ENCODE measurements around the gene MT1A.
"Not testable (repeated sequence)": the region's sequence is repeated elsewhere in the genome, so short reads cannot be mapped to it uniquely, and the experiment has no call there.

The MT1A gene

DNA sequence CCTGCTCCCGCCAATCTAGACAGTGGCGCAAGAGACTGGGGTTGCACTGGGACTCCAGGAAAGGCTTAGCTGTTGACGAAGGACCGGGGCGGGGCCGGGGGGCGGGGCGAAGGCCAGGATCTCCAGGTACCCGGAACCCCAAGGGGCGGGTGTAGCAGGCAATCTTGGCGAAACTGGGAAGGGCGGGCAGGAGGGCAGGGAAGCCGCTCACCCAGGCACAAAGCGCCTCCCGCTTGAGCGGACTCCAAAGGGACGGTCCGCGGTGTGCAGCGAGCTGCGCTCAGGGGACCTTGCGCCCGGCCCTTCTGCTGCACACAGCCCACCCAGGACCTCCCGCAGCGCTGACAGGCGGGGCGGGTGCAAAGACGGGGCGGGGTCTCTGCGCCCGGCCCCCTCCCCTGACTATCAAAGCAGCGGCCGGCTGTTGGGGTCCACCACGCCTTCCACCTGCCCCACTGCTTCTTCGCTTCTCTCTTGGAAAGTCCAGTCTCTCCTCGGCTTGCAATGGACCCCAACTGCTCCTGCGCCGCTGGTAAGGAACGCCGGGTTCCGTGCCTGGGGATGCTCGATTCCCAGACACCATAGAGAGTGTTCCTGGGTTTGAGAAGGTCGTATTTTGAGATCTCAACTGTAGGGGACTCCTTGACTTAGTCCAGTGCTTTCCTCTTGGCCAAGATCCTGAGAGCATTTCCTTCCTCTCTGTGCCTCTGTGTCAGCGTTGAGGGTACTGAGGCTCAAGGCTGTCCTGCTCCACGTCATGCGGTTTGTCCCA is 19.3 kb downstream of the MT1A start, which contains the start of gene MT1F:
Gene MT1F (plus strand): TSS at position 405 of the 772 bp plus-strand sequence. CDS start 100 bp downstream, at position 505.
- peak; percentile 75 for DNase-seq (ENCODE audit: low spot score)

DNA sequence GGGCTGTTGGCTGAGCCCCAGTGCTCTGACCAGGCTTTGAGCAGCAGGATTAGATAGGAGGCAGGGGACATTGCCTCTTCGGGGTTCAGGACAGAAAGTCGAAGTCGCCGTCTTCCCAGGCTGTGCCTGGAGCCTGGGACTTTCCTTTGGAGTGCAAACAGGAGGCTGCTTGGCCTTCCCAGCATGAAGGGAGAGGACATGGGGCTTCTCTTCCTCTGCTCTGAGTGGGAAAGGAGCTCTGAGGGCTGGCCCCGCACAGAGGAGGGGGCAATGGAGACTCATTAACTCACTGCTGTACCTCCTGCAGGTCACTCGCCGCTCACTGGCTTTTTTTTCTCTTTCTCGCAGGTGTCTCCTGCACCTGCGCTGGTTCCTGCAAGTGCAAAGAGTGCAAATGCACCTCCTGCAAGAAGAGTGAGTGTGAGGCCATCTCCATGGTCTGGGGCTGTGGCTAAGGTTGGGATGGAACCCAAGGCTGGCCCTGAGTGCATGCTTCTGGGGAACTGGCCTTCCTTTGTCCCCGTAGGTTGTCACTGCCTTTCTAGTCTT is 19.9 kb downstream of the MT1A start:
- no peak for DNase-seq (ENCODE audit: low spot score)

DNA sequence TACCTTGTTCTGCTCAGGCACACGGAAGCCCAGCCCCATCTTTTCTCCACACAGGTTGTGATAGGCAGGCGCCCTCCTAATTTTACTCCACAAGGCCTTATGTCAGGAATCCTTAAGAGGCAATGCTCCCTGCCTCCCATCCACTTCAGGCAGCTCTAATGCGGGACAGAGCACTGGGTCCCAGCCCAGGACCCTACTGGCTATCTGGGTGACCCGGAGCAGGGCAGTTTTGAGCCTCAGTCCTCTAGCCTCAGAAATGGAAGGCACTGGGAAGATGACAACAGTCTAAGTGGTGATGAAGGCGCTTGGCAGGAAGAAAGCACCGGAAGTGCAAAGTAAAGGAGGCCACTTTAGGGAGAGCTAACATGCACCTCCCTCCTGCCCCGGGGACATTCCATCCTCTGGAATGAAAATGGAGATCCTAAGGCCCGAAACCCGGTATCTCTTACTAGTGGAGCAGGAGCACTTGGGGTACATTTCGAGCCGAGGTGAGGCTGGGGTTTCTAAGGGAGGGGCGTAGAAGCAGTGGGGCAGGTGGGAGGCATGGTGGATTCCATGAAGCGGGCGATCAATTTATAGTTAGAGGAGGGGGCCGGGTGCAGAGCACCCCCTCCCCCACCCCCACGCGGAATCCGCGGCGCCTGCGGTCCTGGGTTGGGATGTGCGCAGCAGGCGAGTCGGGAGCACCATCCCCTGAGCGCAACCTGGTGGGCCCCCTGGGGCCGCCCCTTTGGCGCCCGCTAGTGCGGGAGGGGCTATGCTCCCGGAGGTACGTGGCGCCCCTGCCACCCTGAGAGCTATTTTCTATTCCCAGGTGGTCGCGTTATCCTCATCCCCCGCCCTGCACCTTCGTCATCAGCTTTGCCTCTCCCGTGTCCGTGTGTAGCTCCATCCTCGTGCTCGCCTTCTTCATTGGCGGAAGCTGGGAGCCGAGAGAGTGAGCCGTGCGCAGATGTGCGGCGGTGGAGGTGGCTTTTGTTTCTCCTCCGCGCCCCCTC is 24.2 kb downstream of the MT1A start:
- no peak for DNase-seq (ENCODE audit: low spot score)

DNA sequence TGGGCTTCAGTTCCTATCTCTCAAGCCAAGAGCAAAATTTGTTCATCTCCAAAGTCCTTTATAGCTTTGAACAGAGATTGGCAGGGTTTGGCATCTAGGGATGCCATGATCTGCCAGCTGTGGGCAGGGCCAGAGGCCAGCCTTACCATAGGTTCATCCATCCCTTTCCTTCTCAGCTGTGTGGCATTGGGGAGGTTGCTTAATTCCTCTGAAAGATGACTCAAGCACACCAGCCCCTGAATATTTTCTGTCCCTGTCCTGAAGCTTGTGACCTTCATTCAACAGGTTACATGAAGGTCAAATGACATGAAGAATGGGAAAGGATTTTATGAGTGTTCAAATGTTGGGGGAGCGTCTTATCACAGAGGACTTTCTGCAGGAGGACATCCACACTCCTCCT is 26.0 kb downstream of the MT1A start:
- DNase-seq (ENCODE audit: low spot score): no peak

DNA sequence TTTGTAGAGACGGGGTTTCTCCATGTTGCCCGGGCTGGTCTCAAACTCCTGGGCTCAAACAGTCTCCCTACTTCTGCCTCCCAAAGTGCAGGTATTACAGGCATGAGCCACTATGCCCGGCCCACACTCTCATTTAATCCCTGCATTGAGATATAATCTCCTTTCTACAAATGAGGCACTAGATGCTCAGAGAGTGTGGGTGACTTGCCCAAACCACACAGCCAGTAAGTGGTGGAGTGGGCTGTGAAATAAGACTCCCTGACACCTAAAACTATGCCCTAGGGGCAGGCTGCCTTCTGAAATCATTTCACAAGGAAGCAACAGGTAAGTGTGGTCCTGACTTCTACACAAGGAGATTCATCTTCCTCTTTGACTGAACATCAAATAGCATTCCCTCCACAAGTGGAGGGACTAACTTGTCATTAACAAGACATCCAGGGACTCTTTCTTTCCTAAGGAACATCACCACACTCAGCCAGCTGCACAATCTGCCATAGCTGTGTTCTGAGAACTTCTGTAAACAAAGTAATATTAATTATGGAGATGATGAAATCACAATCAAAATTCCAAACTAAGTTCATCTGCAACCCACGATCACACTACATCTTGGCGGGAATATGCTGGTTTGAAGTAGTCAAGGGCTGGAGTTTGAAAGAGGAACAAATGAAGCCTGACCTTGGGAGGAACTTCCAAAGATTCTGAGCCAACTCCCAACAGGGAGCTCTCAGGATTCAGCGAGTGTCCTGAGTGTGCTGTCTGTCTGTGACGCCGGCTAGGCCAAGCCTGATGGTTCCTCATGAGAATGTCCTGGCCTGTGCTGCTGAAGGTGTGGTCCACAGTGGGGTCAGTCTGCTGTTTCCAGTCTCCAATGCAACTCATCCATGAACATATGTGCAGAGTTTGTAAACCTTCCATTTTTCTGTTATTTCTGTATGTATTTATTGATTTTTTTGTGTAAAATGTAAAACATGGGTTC is 27.1 kb downstream of the MT1A start:
- DNase-seq (ENCODE audit: low spot score): not testable (repeated sequence)

DNA sequence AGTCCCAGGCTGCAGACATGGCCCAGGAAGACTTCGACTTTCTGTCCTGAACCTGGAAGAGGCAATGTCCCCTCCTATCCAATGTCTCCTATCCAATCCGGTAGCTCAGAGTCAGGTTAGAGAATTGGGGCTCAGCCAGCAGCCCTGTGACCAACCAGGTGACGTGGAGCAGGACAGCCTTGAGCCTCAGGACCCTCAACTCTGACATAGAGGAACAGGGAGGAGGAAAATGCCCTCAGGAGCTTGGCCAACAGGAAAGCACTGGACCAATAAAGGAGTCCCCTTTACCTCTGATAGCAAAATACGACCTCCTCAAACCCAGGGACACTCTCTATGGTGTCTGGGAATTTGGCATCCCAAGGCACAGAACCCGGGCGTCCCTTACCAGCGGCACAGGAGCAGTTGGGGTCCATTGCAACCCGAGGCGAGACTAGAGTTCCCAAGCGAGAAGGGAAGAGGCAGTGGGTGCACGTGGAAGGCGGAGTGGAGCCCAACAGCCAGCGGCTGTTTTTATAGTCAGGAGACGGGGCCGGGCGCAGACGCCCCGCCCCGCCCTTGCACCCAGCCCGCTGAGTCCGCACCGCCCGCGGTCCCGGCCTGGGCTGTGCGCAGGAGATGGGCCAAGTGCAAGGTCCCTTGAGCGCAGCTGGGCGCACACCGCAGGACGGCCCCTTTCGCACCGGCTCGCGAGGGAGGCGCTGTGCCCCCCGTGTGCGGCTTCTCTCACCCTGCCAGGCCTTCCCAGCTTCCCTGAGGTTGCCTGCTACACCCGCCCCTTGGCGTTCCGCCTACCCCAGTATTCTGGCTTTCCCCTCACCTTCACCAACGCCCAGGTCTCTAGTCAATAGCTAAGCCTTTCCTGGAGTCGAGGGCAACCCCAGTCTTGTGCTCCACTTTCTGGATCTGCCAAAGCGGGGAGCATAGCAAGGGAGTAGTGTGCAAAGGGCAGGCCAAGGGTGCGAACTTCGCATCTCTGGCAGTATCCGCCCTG is 29.4 kb downstream of the MT1A start, which contains the start of gene MT1G:
Gene MT1G (minus strand): TSS at position 485 of the 991 bp plus-strand sequence. CDS start 72 bp downstream, at position 413.
- DNase-seq (ENCODE audit: low spot score): no peak

DNA sequence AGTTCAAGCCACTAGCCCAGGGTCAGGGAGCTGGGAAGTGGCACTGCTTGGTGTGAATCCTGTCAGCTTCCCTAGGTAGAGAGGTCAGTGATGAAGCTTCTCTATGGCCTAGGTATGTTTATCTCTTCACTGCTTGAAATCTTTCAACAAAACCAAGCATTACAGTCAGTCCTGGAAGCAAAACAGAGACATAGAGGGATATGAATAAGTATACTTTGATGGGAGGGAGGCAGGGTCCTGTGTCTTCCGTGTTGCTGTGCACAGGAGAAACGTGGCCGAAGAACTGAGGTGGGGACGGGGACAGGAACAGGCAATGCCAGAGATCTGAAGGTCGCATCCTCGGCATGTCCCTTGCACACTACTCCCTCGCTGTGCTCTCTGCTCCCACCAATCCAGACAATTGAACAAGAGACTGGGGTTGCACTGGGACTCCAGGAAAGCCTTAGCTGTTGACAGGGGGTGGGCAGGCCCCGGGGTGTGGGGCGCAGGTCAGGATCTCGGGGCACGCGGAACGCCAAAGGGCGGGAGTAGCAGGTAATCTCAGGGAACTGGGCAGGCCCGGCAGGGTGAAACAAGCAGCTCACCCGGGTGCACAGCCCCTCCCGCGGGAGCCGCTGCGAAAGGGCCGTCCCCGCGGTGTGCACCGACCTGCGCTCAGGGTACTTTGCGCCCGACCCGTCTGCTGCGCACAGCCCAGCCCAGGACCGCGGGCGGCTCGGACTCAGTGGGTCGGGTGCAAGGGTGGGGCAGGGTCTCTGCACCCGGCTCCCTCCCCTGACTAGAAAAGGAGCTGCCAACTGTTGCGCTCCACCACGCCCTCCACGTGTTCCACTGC is 30.8 kb downstream of the MT1A start, which contains the start of gene MT1H:
Gene MT1H (plus strand): TSS at position 810 of the 835 bp plus-strand sequence. CDS start 71 bp downstream, outside the sequence.
- DNase-seq (ENCODE audit: low spot score): no peak

DNA sequence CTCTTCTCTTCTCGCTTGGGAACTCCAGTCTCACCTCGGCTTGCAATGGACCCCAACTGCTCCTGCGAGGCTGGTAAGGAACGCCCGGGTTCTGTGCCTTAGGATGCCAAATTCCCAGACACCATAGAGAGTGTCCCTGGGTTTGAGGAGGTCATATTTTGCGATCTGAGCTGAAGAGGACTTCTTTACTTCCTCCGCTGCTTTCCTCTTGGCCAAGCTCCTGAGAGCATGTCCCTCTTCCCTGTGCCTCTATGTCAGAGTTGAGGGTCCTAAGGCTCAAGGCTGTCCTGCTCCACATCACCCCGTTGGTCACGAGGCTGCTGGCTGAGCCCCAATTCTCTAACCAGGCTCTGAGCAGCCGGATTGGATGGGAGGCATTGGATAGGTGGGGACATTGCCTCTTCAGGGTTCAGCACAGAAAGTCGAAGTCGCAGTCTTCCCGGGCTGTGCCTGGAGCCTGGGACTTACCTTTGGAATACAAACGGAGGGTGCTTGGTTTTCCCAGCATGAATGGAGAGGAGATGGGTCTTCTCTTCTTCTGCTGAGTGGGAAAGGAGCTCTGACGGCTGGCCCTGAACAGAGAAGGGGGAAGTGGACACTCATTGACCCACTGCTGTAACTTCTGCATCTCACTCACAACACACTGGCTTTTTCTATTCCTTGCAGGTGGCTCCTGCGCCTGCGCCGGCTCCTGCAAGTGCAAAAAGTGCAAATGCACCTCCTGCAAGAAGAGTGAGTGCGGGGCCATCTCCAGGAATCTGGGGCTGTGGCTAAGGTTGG is 31.6 kb downstream of the MT1A start:
- no peak for DNase-seq (ENCODE audit: low spot score)

DNA sequence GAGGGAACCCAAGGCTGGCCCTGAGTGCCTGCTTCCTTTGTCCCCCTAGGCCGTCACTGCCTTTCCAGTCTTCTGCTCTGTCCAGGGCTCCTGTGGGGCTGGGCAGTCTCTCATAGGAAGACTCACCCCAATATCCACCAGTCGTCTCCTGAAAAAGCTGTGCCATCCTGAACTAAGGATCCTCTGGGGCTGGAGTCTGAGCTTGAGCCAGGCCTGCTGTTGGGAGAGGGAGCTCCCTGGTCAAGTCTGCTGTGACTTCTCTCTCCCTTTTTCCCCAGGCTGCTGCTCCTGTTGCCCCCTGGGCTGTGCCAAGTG is 32.1 kb downstream of the MT1A start:
- no peak for DNase-seq (ENCODE audit: low spot score)

DNA sequence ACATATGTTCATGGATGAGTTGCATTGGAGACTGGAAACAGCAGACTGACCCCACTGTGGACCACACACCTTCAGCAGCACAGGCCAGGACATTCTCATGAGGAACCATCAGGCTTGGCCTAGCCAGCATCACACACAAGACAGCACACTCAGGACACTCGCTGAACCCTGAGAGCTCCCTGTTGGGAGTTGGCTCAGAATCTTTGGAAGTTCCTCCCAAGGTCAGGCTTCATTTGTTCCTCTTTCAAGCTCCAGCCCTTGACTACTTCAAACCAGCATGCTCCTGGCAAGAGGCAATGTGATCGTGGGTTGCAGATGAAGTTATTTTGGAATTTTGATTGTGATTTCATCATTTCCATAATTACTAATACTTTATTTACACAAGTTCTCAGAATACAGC is 33.2 kb downstream of the MT1A start:
- not testable (repeated sequence) for DNase-seq (ENCODE audit: low spot score)

DNA sequence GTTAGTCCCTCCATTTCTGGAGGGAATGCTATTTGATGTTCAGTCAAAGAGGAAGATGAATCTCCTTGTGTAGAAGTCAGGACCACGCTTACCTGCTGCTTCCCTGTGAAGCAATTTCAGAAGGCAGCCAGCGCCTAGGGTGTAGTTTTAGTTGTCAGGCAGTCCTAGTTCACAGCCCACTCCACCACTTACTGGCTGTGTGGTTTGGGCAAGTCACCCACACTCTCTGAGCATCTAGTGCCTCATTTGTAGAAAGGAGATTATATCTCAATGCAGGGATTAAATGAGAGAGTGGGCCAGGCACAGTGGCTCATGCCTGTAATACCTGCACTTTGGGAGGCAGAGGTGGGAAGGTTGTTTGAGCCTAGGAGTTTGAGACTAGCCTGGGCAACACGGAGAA is 33.7 kb downstream of the MT1A start:
- not testable (repeated sequence) for DNase-seq (ENCODE audit: low spot score)

DNA sequence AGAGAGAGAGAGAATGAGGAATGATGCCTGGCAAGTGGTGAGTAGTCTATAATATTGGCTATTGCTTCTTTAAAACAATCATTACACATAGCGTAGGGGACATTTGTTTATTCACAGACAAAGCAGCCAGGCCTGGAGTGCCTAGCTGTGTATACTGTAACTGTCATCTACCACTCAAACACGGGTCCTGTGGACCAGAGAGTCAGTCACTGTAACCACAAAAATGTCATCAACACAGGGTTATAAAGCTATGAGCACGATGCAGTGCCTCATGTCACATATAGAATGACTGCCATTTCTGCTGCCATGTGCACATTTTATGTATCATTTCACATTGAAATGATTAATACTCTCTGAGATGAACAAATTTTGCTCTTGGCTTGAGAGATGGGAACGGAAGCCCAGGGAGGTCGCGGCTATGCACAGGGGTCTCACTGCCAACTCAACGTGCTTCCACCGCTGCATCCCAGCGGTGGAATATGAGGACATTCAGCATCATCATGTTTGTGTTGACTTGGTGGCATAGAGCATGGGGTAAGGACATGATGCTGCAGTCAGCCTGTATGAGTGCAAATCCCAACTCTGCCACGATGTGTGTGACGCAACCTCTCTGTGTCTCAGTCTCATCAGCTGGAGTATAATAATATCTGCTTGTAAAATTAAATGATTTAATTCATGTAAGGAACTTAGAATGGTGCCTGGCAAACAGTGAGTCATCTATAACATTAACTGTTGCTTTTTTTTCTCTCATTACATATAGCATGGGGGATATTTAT is 34.5 kb downstream of the MT1A start:
- DNase-seq (ENCODE audit: low spot score): peak; percentile 47

DNA sequence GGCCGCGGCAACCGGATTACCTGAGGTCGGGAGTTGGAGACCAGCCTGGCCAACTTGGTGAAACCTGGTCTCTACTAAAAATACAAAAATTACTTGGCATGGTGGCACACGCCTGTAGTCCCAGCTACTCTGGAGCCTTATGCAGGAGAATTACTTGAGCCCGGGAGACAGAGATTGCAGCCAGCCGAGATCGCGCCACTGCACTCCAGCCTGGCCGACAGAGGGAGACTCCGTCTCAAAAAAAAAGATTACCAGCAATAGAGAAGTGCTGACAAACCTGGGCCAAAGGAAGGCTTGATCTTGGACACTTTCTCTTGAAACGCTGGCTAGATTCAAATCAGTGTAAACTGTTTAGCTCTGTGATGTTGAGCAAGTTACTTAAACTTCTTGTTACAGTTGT is 35.5 kb downstream of the MT1A start:
- DNase-seq (ENCODE audit: low spot score): no peak

DNA sequence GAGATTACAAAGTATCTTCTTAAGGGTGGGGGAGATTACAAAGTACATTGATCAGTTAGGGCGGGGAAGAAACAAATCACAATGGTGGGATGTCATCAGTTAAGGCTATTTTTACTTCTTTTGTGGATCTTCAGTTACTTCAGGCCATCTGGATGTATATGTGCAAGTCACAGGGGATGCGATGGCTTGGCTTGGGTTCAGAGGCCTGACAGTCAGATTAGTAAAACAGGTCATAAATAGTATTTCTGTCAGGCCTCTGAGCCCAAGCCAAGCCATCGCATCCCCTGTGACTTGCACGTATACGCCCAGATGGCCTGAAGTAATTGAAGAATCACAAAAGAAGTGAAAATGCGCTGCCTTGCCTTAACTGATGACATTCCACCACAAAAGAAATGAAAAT is 36.1 kb downstream of the MT1A start:
- DNase-seq (ENCODE audit: low spot score): not testable (repeated sequence)

DNA sequence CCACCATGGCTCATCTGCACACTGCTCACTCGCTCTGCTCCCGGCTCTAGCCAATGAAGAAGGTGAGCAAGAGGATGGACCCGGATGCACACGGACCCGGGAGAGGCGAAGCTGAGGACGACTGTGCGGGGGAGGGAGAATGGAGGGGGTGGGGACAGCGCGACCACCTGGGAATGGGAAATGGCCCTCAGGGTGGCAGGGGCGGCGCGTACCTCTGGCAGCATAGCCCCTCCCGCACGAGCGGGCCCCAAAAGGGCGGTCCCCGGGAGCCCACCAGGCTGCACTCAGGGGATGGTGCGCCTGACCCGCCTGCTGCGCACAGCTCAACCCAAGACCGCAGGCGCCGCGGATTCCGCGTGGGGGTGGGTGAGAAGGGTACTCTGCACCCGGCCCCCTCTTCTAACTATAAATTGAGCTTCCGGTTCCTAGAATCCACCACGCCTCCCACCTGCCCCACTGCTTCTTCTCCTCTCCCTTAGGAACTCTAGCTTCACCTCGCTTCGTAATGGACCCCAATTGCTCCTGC is 37.3 kb downstream of the MT1A start:
- no peak for DNase-seq (ENCODE audit: low spot score)

DNA sequence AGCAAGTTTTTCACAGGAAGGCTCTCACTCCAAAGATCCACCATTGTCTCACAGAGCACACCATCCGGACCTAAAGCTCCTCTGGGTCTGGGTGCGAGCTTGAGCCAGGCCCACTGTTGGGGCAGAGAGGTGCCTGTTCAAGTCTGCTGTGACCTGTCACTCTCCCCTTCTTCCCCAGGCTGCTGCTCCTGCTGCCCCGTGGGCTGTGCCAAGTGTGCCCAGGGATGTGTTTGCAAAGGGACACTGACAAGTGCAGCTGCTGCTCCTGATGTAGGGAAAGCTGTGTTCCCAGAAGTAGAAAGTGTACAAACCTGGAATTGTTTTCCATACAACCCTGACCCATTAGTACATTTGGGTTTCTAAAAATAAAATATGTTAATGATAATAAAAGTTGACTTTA is 39.0 kb downstream of the MT1A start:
- no peak for DNase-seq (ENCODE audit: low spot score)

DNA sequence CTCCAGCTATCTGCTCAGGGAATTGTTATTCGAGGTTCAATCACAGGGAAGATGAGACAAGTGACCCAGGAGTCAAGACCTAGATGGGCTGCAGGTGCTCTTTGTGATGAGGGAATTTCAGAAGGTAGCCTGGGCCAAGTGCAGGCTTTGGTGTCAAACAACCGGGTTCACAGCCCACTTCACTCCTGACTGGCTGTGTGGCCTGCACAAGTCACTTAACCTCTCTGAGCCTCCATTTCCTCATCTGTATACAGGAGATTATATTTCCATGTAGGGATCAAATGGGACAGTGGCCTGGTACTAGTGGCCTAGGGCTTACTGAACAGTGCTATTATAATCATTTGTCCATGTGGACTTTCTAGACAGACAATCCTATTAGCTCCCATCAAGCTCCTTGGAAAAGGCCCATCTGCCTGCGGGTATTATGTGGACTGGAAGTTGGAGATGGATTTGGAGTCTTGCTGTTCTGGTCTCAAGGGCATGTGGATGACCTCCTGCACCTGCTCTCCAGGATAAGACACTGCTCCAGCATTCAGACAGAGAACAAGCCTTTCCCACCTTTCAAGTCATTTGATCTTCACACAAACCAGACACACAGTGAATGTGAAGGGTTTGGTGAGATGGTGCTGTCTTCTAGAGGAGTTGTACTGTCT is 40.7 kb downstream of the MT1A start:
- no peak for DNase-seq (ENCODE audit: low spot score)

All from SW480 (cell line).